GM13976 (cell line): ENCODE measurements around the gene FREM1.

Experiments
- DNase-seq: peaks from one replicate; pipeline ENCODE4 v3.0.0; 2012; ENCODE audit warnings: low spot score
- CTCF ChIP-seq: IDR thresholded peaks from 2 replicates; pipeline ENCODE4 v1.5.1; 2012; ENCODE audit warnings: borderline replicate concordance, mild to moderate bottlenecking; ENCODE audit not compliant: insufficient read depth; ENCODE audit errors: extremely low read depth, missing control alignments, control extremely low read depth
- in situ Hi-C: fragments of 300-500 bp; cut with MboI; formaldehyde crosslinking; loops from one replicate; pipeline ENCODE4 v1.12.0; 2022; ENCODE audit warnings: low sequenced_read_pairs, mixed read lengths, inconsistent platforms; ENCODE audit not compliant: unreplicated experiment

Gene FREM1

DNA sequence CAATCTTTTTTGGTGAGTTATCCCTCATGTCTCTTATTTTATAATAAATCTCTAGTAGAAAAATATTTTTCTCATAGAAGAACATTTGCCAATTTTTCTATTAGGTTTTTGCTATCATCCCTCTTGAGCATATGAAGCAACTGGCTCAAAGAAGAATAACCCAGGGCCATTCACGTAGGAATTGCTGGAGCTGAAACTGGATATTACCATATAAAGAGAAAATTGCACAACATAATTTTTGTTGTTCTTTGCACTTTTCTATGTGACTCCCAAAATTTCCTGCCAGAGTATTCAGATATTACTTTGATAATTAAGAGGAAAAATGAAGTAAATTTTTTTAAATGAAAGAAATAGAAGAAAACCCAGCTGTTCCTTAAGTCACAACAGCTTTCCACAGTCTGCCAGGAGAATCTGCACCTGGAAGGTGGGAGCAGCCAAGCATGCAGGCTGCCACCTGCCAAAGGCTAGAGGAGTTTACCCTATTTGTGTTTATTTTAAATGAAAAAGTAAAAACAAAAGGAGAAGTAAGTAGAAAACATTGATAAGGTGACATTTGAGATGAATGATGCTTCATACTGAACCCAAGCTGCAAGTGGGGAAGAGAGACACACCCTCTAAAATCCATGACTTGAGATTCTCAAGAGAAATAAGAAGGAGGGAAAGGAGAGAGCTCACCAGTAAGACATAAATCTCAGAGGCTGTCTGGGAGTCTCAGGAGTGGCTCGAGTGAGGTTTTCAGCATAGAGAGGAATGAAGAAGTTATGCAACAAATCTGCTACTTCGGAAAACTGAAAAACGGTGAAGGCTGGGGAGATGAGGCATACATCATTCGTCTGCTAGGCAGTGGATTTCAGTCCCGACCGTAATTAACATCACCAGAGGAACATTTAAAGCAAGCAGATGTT, 31.5 kb upstream of the FREM1 start:
- in situ Hi-C loops = no loop called here
- TF ChIP-seq CTCF = no peak
- no peak for DNase-seq

DNA sequence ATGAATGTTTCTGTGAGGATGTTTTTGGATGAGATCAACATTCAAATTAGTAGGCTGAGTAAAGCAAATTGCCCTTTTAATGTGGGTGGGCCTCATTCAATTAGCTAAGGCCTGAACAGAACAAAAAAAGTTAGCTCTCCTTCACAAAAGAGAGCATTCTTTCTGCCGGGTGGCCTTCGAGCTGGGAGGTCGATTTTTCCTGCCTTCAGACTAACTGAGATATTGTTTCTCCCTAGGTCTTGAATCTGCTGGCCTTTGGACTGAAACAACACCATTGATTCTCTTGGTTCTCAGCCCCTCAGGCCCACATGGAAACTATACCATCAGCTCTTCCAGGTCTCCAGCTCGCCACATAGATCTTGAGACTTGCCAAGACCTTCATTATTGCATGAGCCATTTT, 29.1 kb upstream of the FREM1 start:
- no peak for DNase-seq
- no peak for TF ChIP-seq CTCF
- in situ Hi-C loops = no loop called here

DNA sequence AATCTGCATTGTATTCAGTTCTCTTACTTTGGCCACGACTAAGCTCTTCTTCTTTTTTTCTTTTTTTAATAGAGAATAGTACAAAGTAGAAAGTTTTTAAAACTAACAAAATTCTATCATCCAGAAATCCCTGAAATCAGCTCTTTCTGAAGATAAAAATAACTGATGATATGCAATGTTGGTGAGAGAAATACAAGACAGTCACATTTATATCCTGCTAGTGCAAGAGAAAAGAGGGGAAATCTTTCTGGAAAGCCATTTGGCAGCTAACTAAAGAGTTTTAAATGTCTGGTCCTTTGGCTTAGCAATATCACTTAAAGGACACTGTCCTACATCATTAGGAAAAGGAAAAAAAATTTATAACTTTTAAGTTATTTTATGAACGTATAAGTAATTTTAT, 27.0 kb upstream of the FREM1 start:
- in situ Hi-C loops = no loop called here
- DNase-seq = no peak
- no peak for TF ChIP-seq CTCF

GRCh38 chr9:14936491-14936890, 26.3 kb upstream of the FREM1 start:
- DNase-seq = no peak
- in situ Hi-C loops = no loop called here
- TF ChIP-seq CTCF = no peak

DNA sequence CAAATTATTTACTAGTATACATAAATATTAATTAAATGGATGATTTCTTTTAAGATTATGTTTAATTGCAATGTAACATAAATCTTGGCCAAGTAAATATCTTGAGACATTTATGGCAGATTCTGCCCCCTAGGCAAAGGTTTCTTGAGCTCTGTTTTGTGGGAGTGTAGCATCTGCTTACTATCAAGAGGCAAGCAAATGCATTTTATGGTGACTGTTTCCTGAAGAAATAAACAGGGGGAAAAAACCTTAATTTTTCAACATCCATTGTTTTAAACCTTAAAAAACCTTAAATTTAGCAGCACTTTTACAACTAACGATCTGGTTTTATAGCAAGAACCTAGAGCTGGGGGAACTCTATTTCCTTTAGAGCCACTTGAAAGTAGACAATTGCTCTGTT, 25.7 kb upstream of the FREM1 start:
- in situ Hi-C loops = no loop called here
- no peak for TF ChIP-seq CTCF
- no peak for DNase-seq

DNA sequence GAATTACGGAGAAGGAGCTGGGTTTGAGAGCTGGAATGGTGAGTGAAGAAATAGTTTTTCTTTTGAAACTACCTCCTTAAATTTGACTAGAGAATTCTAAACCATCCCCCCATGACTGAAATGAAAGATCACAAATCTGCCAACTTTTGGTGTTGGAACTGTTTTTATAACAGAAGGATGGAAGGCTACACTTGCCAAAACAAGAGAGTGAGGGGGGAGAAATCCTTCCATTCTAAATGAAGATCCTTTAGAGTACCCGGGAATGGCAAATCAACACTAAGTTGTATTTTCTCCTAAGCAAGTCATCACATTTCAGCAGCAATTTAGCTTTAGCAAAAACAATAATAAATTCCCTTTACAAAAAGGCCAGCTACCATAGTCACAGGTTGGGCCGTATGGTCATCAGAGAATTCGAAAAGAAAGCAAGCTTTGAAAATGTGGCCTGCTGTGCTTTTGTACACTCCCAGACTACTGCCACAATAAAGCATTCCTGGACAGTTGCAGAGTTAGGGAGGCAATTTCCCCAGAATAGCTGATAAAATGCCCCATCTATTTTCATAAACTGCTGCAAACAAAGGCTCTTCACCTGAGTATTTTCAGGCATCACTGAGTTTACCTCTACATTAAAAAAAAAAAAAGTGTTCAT, 25.0 kb upstream of the FREM1 start:
- DNase-seq = no peak
- TF ChIP-seq CTCF = no peak
- in situ Hi-C loops = no loop called here
